ENCODE data around the gene REEP3. TPM values are rescaled to one million over a fixed set of nuclear protein-coding genes. Genes with fewer than 3 reads are reported as not detected.

Gene REEP3
- total RNA-seq, 4 donors from 2014 or later = 27.5 to 32.5 (median 30.4) TPM

DNA sequence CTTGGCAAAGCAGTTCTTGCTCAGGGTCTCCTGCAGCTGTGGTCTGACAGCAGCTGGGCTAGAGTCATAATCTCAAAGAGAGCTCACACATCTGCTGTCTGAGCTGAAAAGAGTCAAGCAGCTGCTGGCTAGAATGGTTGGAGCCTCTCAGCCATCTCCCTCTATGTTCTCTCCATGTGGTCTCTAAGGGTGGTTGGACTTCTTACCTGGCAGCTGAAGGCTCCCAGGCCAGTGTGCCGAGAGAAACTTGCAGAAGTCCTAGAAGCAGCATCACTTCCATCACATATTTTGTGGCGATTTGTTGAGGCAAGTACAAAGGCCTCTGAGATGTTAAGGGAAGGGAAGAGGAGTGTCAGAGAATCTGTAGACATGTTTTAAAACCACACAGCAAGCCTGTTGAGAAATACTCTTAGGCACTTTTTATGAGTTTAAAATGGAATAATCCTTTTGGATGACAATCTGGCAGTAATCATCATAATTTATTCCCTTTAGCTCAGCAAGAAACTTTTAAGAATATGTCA is 93.2 kb downstream of the REEP3 start:
- no peak for TF ChIP-seq POLR2A (IDR thresholded peaks at IDR 0.05)
- TF ChIP-seq, protein P1, sequence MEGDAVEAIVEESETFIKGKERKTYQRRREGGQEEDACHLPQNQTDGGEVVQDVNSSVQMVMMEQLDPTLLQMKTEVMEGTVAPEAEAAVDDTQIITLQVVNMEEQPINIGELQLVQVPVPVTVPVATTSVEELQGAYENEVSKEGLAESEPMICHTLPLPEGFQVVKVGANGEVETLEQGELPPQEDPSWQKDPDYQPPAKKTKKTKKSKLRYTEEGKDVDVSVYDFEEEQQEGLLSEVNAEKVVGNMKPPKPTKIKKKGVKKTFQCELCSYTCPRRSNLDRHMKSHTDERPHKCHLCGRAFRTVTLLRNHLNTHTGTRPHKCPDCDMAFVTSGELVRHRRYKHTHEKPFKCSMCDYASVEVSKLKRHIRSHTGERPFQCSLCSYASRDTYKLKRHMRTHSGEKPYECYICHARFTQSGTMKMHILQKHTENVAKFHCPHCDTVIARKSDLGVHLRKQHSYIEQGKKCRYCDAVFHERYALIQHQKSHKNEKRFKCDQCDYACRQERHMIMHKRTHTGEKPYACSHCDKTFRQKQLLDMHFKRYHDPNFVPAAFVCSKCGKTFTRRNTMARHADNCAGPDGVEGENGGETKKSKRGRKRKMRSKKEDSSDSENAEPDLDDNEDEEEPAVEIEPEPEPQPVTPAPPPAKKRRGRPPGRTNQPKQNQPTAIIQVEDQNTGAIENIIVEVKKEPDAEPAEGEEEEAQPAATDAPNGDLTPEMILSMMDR (IDR thresholded peaks at IDR 0.05) = no peak
- Histone ChIP-seq H3K4me1 (no peaks in the 10 kb centered on the region), H3K27me3 (no peaks in the 10 kb centered on the region), H3K36me3 (peaks cover 0 to 25% (median 0%) of the 10 kb centered on the region in 3 donors), H3K4me3 (no peak overlapping the region), H3K9me3 (no peaks in the 10 kb centered on the region), H3K27ac (no peak overlapping the region)
- 39 to 82% methylated on average over 2 of the region's 2 CpGs for WGBS, 2 donors
- no peak for DNase-seq
- intact Hi-C loops (cut with DNase I) = no loop called here

DNA sequence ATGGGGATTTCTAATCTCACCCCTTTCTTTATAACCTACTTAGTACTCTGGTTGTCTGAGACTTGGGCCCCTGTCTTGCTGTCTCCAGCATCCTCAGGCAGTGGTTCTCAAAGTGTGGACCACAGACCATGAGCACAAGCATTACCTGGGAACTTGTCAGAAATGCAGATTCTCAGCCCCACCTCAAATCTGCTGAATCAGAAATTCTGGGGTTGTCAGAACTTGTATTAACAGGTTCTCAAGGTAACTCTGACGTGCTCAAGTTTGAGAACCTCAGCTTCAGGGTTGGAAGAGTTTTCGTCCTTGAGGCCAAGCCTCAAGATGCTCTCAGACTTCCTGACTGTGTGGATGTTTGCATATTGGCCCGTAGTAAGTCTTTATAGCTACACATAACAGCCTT is 97.4 kb downstream of the REEP3 start:
- TF ChIP-seq POLR2A (IDR thresholded peaks at IDR 0.05) = no peak
- TF ChIP-seq, protein P1 (IDR thresholded peaks at IDR 0.05) = no peak
- H3K27ac ChIP-seq = no peak overlapping the region
- no peaks in the 10 kb centered on the region for H3K4me1 ChIP-seq
- H3K9me3 ChIP-seq = no peaks in the 10 kb centered on the region
- no peak for DNase-seq
- H3K36me3 ChIP-seq = peaks cover 0 to 19% (median 0%) of the 10 kb centered on the region in 3 donors
- intact Hi-C loops (cut with DNase I) = no loop called here
- H3K27me3 ChIP-seq = no peaks in the 10 kb centered on the region
- 59 to 76% methylated on average over 3 of the region's 3 CpGs for WGBS, 2 donors
- H3K4me3 ChIP-seq = no peak overlapping the region

DNA sequence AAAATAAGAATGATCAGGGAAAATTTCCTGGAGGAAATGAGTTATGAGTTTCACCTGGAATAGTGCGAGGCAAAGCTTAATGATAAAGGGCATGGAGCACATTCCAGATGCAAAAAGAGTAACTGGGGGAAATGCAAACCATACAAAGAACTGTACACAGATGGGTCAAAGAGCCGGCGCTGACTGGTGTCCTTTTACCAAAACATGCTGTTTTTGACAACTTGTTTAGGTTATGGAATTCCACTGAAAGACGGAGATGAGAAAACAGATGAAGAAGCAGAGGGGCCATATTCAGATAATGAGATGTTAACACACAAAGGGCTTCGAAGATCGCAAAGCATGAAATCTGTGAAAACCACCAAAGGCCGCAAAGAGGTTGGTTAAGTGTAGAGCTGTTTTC is 98.2 kb downstream of the REEP3 start:
- DNase-seq = no peak
- Histone ChIP-seq H3K4me3 (no peak overlapping the region), H3K4me1 (no peaks in the 10 kb centered on the region), H3K36me3 (peaks cover 0 to 19% (median 0%) of the 10 kb centered on the region in 3 donors), H3K27me3 (no peaks in the 10 kb centered on the region), H3K27ac (no peak overlapping the region), H3K9me3 (no peaks in the 10 kb centered on the region)
- TF ChIP-seq, protein P1 (IDR thresholded peaks at IDR 0.05) = no peak
- no peak for TF ChIP-seq POLR2A (IDR thresholded peaks at IDR 0.05)
- 91 to 94% methylated on average over 7 of the region's 7 CpGs for WGBS, 2 donors
- intact Hi-C loops (cut with DNase I) = no loop called here

DNA sequence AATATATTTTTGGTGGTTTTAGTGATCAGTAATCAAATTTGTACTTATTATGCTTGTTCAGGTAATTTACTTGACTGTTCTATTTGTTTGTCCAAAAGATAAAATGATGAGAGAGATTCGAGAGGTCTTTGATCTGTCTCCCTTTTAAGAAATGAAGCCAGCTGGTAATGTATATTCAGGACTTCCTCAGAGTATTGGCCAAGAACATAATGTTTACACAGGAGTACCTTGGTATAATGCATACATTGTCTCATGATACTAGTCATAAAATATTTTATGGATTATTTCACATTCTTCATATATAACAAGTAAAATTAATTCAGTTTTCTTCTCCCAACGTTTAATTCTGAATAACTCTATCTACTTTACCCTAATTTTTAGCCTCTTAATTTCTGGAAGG is 100.9 kb downstream of the REEP3 start:
- no peak overlapping the region for H3K27ac ChIP-seq
- no peaks in the 10 kb centered on the region for H3K9me3 ChIP-seq
- H3K27me3 ChIP-seq = no peaks in the 10 kb centered on the region
- no peak for DNase-seq
- intact Hi-C loops (cut with DNase I) = no loop called here
- TF ChIP-seq, protein P1 (IDR thresholded peaks at IDR 0.05) = no peak
- no peak for TF ChIP-seq POLR2A (IDR thresholded peaks at IDR 0.05)
- H3K4me1 ChIP-seq = no peaks in the 10 kb centered on the region
- peaks cover 0 to 13% (median 0%) of the 10 kb centered on the region in 3 donors for H3K36me3 ChIP-seq
- WGBS, 2 donors = 61 to 68% methylated on average over 2 of the region's 2 CpGs
- no peak overlapping the region for H3K4me3 ChIP-seq

DNA sequence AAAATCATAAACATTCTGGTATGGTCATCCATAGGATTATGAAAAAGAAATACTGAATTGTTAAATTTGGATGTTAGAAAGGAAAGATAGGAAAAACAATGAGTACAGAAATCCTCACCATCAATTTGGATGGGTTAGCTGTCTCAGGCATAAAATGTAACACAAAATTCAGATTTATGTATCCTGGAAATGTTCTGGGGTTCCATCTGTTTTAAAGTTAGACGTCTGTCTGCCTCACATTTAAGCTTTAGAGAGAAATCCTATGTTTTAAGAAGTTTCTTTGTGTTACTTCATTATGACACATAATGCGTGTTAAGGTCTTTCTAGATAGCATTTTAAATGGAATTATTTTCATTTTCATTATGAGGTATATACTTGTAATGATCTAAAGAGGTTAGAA is 103.5 kb downstream of the REEP3 start:
- intact Hi-C loops (cut with DNase I) = no loop called here
- 83 to 93% methylated on average over 2 of the region's 2 CpGs for WGBS, 2 donors
- H3K27ac ChIP-seq = no peak overlapping the region
- no peak for DNase-seq
- H3K4me3 ChIP-seq = no peak overlapping the region
- TF ChIP-seq POLR2A (IDR thresholded peaks at IDR 0.05) = no peak
- TF ChIP-seq, protein P1 (IDR thresholded peaks at IDR 0.05) = no peak
- no peaks in the 10 kb centered on the region for H3K27me3 ChIP-seq
- peaks cover 0 to 7% (median 0%) of the 10 kb centered on the region in 3 donors for H3K36me3 ChIP-seq
- H3K9me3 ChIP-seq = no peaks in the 10 kb centered on the region
- H3K4me1 ChIP-seq = peaks cover 3 to 23% (median 14%) of the 10 kb centered on the region in 3 donors
